ENCODE measurements around the gene NABP2.
"Not testable (repeated sequence)": the region's sequence is repeated elsewhere in the genome, so short reads cannot be mapped to it uniquely, and the experiment has no call there.

NABP2 gene

GRCh38 chr12:56242986-56243385 lies 18.8 kb downstream of the NABP2 start:
- DNase-seq (ENCODE audit: extremely low read depth in 1 of 2, low read depth in 1 of 2): no peak

- no peak for DNase-seq (ENCODE audit: extremely low read depth in 1 of 2, low read depth in 1 of 2)
Observed at GRCh38 chr12:56243731-56244181, 19.6 kb downstream of the NABP2 start.

GRCh38 chr12:56244494-56244893 lies 20.4 kb downstream of the NABP2 start:
- DNase-seq (ENCODE audit: extremely low read depth in 1 of 2, low read depth in 1 of 2): no peak

GRCh38 chr12:56247923-56248322 lies 23.8 kb downstream of the NABP2 start:
- no peak for DNase-seq (ENCODE audit: extremely low read depth in 1 of 2, low read depth in 1 of 2)

GRCh38 chr12:56248711-56249110 lies 24.6 kb downstream of the NABP2 start:
- DNase-seq (ENCODE audit: extremely low read depth in 1 of 2, low read depth in 1 of 2): no peak

GRCh38 chr12:56252649-56253048 lies 28.5 kb downstream of the NABP2 start:
- no peak for DNase-seq (ENCODE audit: extremely low read depth in 1 of 2, low read depth in 1 of 2)

GRCh38 chr12:56253091-56253490 lies 28.9 kb downstream of the NABP2 start:
- no peak for DNase-seq (ENCODE audit: extremely low read depth in 1 of 2, low read depth in 1 of 2)

GRCh38 chr12:56255671-56256070 lies 31.5 kb downstream of the NABP2 start:
- no peak for DNase-seq (ENCODE audit: extremely low read depth in 1 of 2, low read depth in 1 of 2)

- DNase-seq (ENCODE audit: extremely low read depth in 1 of 2, low read depth in 1 of 2): no peak
Observed at GRCh38 chr12:56256326-56256960, 32.3 kb downstream of the NABP2 start.

GRCh38 chr12:56257071-56257470 lies 32.9 kb downstream of the NABP2 start:
- no peak for DNase-seq (ENCODE audit: extremely low read depth in 1 of 2, low read depth in 1 of 2)

- no peak for DNase-seq (ENCODE audit: extremely low read depth in 1 of 2, low read depth in 1 of 2)
Observed at GRCh38 chr12:56257491-56258067, 33.4 kb downstream of the NABP2 start.

- DNase-seq (ENCODE audit: extremely low read depth in 1 of 2, low read depth in 1 of 2): peak; percentile 29 to 76
Observed at GRCh38 chr12:56258068-56258819, 34.1 kb downstream of the NABP2 start, which contains the start of gene ANKRD52. Gene ANKRD52, minus strand, starts transcription at chr12:56258384. Its CDS starts 115 bp downstream, at chr12:56258269.

- DNase-seq (ENCODE audit: extremely low read depth in 1 of 2, low read depth in 1 of 2): no peak
Observed at GRCh38 chr12:56258820-56259183, 34.7 kb downstream of the NABP2 start.

GRCh38 chr12:56260380-56260779 lies 36.2 kb downstream of the NABP2 start:
- DNase-seq (ENCODE audit: extremely low read depth in 1 of 2, low read depth in 1 of 2): no peak

GRCh38 chr12:56260921-56261320 lies 36.8 kb downstream of the NABP2 start:
- DNase-seq (ENCODE audit: extremely low read depth in 1 of 2, low read depth in 1 of 2): no peak

- DNase-seq (ENCODE audit: extremely low read depth in 1 of 2, low read depth in 1 of 2): no peak
Observed at GRCh38 chr12:56261503-56262232, 37.5 kb downstream of the NABP2 start.

GRCh38 chr12:56262955-56263354 lies 38.8 kb downstream of the NABP2 start:
- DNase-seq (ENCODE audit: extremely low read depth in 1 of 2, low read depth in 1 of 2): not testable (repeated sequence)

- not testable (repeated sequence) for DNase-seq (ENCODE audit: extremely low read depth in 1 of 2, low read depth in 1 of 2)
Observed at GRCh38 chr12:56266068-56266692, 42.0 kb downstream of the NABP2 start.

GRCh38 chr12:56266693-56267442 lies 42.7 kb downstream of the NABP2 start, which contains the start of gene COQ10A:
Gene COQ10A, plus strand, starts transcription at chr12:56266942. Its CDS starts 177 bp downstream, at chr12:56267119.
- DNase-seq (ENCODE audit: extremely low read depth in 1 of 2, low read depth in 1 of 2): peak; percentile 81 to 82

All from activated CD8-positive, alpha-beta memory T cell treated with anti-CD3 and anti-CD28 coated beads for 1 hour (primary cell).